RWPE2 (cell line): ENCODE measurements around the gene MCTP2.

Experiments
- ATAC-seq: fragments of 200-7000 bp; cut with Tn5 transposase; 3 replicates; pipeline ENCODE4 v1.9.1; 2021; ENCODE audit warnings: low read depth
- DNase-seq: peaks from one replicate; pipeline ENCODE4 v3.0.0-alpha.2; 2020; ENCODE audit warnings: low spot score
- H3K27ac ChIP-seq: fragments of 450-650 bp; 2 replicates; pipeline ENCODE4 v1.5.1; 2017; ENCODE audit warnings: mild to moderate bottlenecking; ENCODE audit not compliant: poor library complexity, severe bottlenecking
- H3K27me3 ChIP-seq: fragments of 250-450 bp; sonication (Bioruptor Pico); 2 replicates; pipeline ENCODE4 v1.5.1; 2021; ENCODE audit warnings: mild to moderate bottlenecking, moderate library complexity; ENCODE audit not compliant: insufficient read depth, poor library complexity, severe bottlenecking
- H3K36me3 ChIP-seq: fragments of 250-450 bp; sonication (Bioruptor Pico); 2 replicates; pipeline ENCODE4 v1.5.1; 2020; ENCODE audit warnings: low read depth, mild to moderate bottlenecking, moderate library complexity
- H3K4me1 ChIP-seq: fragments of 250-450 bp; sonication (Bioruptor Pico); 2 replicates; pipeline ENCODE4 v1.5.1; 2021; ENCODE audit warnings: mild to moderate bottlenecking, moderate library complexity; ENCODE audit not compliant: insufficient read depth, poor library complexity, severe bottlenecking
- H3K4me3 ChIP-seq: fragments of 250-450 bp; sonication (Bioruptor Pico); 2 replicates; pipeline ENCODE4 v1.5.1; 2021; ENCODE audit warnings: mild to moderate bottlenecking, moderate library complexity; ENCODE audit not compliant: severe bottlenecking
- H3K9me3 ChIP-seq: fragments of 250-450 bp; sonication (Bioruptor Pico); 2 replicates; pipeline ENCODE4 v1.5.1; 2021; ENCODE audit warnings: mild to moderate bottlenecking, moderate library complexity; ENCODE audit not compliant: severe bottlenecking
- CTCF ChIP-seq: fragments of 450-650 bp; IDR thresholded peaks from one replicate; pipeline ENCODE4 v1.5.1; 2017; ENCODE audit warnings: mild to moderate bottlenecking, moderate library complexity; ENCODE audit not compliant: poor library complexity, severe bottlenecking

Gene MCTP2

GRCh38 chr15:94229591-94230369, 1.6 kb upstream of the MCTP2 start:
- Histone ChIP-seq H3K27me3 (no peaks in the 10 kb centered on the region), H3K36me3 (no peaks in the 10 kb centered on the region), H3K4me1 (peaks cover 26% of the 10 kb centered on the region), H3K27ac (peak overlapping the region; percentile 83), H3K4me3 (peak overlapping the region; percentile 73), H3K9me3 (no peaks in the 10 kb centered on the region)
- DNase-seq, result no peak
- TF ChIP-seq CTCF, result no peak
- ATAC-seq, result no peak; the same call in 2 of the 3 replicates

- H3K4me3 ChIP-seq, result peak overlapping the region; percentile 73
- H3K27ac ChIP-seq, result peak overlapping the region; percentile 83
- DNase-seq (no peak), ATAC-seq (peak; percentile 1; the same call in 2 of the 3 replicates)
- H3K27me3 ChIP-seq, result no peaks in the 10 kb centered on the region
- H3K4me1 ChIP-seq, result peaks cover 27% of the 10 kb centered on the region
- H3K9me3 ChIP-seq, result no peaks in the 10 kb centered on the region
- TF ChIP-seq CTCF, result no peak
- no peaks in the 10 kb centered on the region for H3K36me3 ChIP-seq
Measured at GRCh38 chr15:94230431-94230882, 904 bp upstream of the MCTP2 start.

- H3K4me3 ChIP-seq, result peak overlapping the region; percentile 73
- H3K36me3 ChIP-seq, result no peaks in the 10 kb centered on the region
- H3K4me1 ChIP-seq, result peaks cover 40% of the 10 kb centered on the region
- DNase-seq (no peak), ATAC-seq (peak; percentile 43)
- peak; percentile 1 for TF ChIP-seq CTCF
- no peaks in the 10 kb centered on the region for H3K9me3 ChIP-seq
- H3K27me3 ChIP-seq, result no peaks in the 10 kb centered on the region
- peak overlapping the region; percentile 83 for H3K27ac ChIP-seq
Measured at GRCh38 chr15:94231723-94232468, 535 bp downstream of the MCTP2 start.

- DNase-seq, result no peak
- Histone ChIP-seq H3K36me3 (no peaks in the 10 kb centered on the region), H3K4me1 (peaks cover 56% of the 10 kb centered on the region), H3K27me3 (no peaks in the 10 kb centered on the region), H3K9me3 (no peaks in the 10 kb centered on the region), H3K27ac (peak overlapping the region; percentile 5), H3K4me3 (no peak overlapping the region)
- no peak for TF ChIP-seq CTCF
- ATAC-seq, result no peak
Measured at GRCh38 chr15:94233441-94233840, 2.1 kb downstream of the MCTP2 start.

- no peaks in the 10 kb centered on the region for H3K27me3 ChIP-seq
- DNase-seq (no peak), ATAC-seq (no peak)
- TF ChIP-seq CTCF, result no peak
- no peaks in the 10 kb centered on the region for H3K9me3 ChIP-seq
- no peak overlapping the region for H3K4me3 ChIP-seq
- peak overlapping the region; percentile 5 for H3K27ac ChIP-seq
- H3K4me1 ChIP-seq, result peaks cover 64% of the 10 kb centered on the region
- H3K36me3 ChIP-seq, result no peaks in the 10 kb centered on the region
Measured at GRCh38 chr15:94234300-94234699, 2.9 kb downstream of the MCTP2 start.
